Loucy (cell line): ENCODE data around the gene ABCB6.
A peak's percentile ranks its signal among the peaks of the same experiment; 100 is the strongest.

Source experiments
- H2AFZ ChIP-seq: fragments of 200-600 bp; sonication (generic); 2 replicates; pipeline ENCODE4 v1.6.0; 2016; ENCODE audit warnings: antibody characterized with exemption, mild to moderate bottlenecking, low read length, moderate library complexity
- H3F3A ChIP-seq: fragments of 200-600 bp; 2 replicates; pipeline ENCODE4 v1.6.0; 2016; ENCODE audit warnings: antibody characterized with exemption, low read depth, mild to moderate bottlenecking
- H3K27me3 ChIP-seq: fragments of 200-600 bp; sonication (generic); 2 replicates; pipeline ENCODE4 v1.6.1; 2014; ENCODE audit warnings: low read length, mild to moderate bottlenecking; ENCODE audit not compliant: insufficient read depth, poor library complexity, severe bottlenecking
- H3K36me3 ChIP-seq: fragments of 200-600 bp; sonication (generic); 2 replicates; pipeline ENCODE4 v1.6.1; 2016; ENCODE audit warnings: low read length; ENCODE audit not compliant: insufficient read depth
- H3K4me1 ChIP-seq: fragments of 200-600 bp; sonication (generic); 2 replicates; pipeline ENCODE4 v1.5.1; 2014; ENCODE audit warnings: low read length, mild to moderate bottlenecking; ENCODE audit not compliant: insufficient read depth, poor library complexity, severe bottlenecking
- H3K4me2 ChIP-seq: fragments of 200-600 bp; sonication (generic); 2 replicates; pipeline ENCODE4 v1.6.0; 2014; ENCODE audit warnings: antibody characterized with exemption, low read length, low read depth, mild to moderate bottlenecking; ENCODE audit not compliant: poor library complexity, severe bottlenecking
- H3K4me3 ChIP-seq: fragments of 200-600 bp; sonication (generic); 2 replicates; pipeline ENCODE4 v1.5.1; 2014; ENCODE audit warnings: low read length, mild to moderate bottlenecking, mixed read lengths; ENCODE audit not compliant: poor library complexity, severe bottlenecking
- H3K79me2 ChIP-seq: fragments of 200-600 bp; sonication (generic); 2 replicates; pipeline ENCODE4 v1.6.1; 2014; ENCODE audit warnings: low read length; ENCODE audit not compliant: insufficient read depth
- H3K9ac ChIP-seq: fragments of 200-600 bp; sonication (generic); 2 replicates; pipeline ENCODE4 v1.6.0; 2014; ENCODE audit warnings: mild to moderate bottlenecking, low read depth, low read length, moderate library complexity; ENCODE audit not compliant: poor library complexity, severe bottlenecking
- H3K9me2 ChIP-seq: fragments of 200-600 bp; sonication (generic); replicated peaks from 2 replicates; pipeline ENCODE4 v1.6.1; 2016; ENCODE audit warnings: low read depth, low read length, mixed read lengths
- H3K9me3 ChIP-seq: fragments of 200-600 bp; sonication (generic); 2 replicates; pipeline ENCODE4 v1.6.1; 2014; ENCODE audit warnings: mild to moderate bottlenecking, antibody characterized with exemption, low read length, low read depth; ENCODE audit not compliant: insufficient read depth
- H4K20me1 ChIP-seq: fragments of 200-600 bp; sonication (generic); 2 replicates; pipeline ENCODE4 v1.6.0; 2014; ENCODE audit warnings: antibody characterized with exemption, low read length, mild to moderate bottlenecking; ENCODE audit not compliant: insufficient read depth, poor library complexity, severe bottlenecking
- CTCF ChIP-seq: fragments of 200-600 bp; sonication (generic); conservative IDR thresholded peaks from 2 replicates; pipeline ENCODE4 v1.5.1; 2014; ENCODE audit warnings: mild to moderate bottlenecking, antibody characterized with exemption, low read length
- EZH2phosphoT487 ChIP-seq: fragments of 200-600 bp; IDR thresholded peaks from 2 replicates; pipeline ENCODE4 v1.6.1; 2018; ENCODE audit warnings: antibody characterized with exemption, mild to moderate bottlenecking, moderate library complexity, borderline replicate concordance

The ABCB6 gene

GRCh38 chr2:219176818-219177551 is 41.8 kb downstream of the ABCB6 start, which contains the start of gene CNPPD1:
Gene CNPPD1, minus strand, starts transcription at chr2:219176925. Its CDS starts 97 bp downstream, at chr2:219176828.
- Histone ChIP-seq H2AFZ (peak within 1 kb of the TSS; percentile 77), H3F3A (peaks cover 9% of the 10 kb centered on the region; the same call in 1 of the 2 replicates), H3K9ac (peak within 1 kb of the TSS; percentile 85), H3K9me3 (no peaks in the 10 kb centered on the region), H3K79me2 (peaks cover 61% of the 10 kb centered on the region), H3K4me2 (peak within 1 kb of the TSS; percentile 92), H3K27me3 (no peaks in the 10 kb centered on the region), H3K4me3 (peak within 1 kb of the TSS; percentile 97), H3K36me3 (peaks cover 22% of the 10 kb centered on the region; the same call in 1 of the 2 replicates), H4K20me1 (peaks cover 32% of the 10 kb centered on the region), H3K9me2 (no peaks in the 10 kb centered on the region), H3K4me1 (peaks cover 36% of the 10 kb centered on the region)
- no peak for TF ChIP-seq EZH2phosphoT487
- TF ChIP-seq CTCF: no peak

- H3K9me2 ChIP-seq: no peaks in the 10 kb centered on the region
- H3K79me2 ChIP-seq: peaks cover 53% of the 10 kb centered on the region
- no peaks in the 10 kb centered on the region for H3K27me3 ChIP-seq
- H3K9ac ChIP-seq: peak overlapping the region; percentile 85
- no peaks in the 10 kb centered on the region for H3K9me3 ChIP-seq
- H3K36me3 ChIP-seq: peaks cover 14% of the 10 kb centered on the region; the same call in 1 of the 2 replicates
- H4K20me1 ChIP-seq: peaks cover 32% of the 10 kb centered on the region
- H3K4me1 ChIP-seq: peaks cover 36% of the 10 kb centered on the region
- H3K4me2 ChIP-seq: peak overlapping the region; percentile 92
- TF ChIP-seq CTCF (peak; percentile 19; the same call in 1 of the 2 replicates), EZH2phosphoT487 (no peak)
- H2AFZ ChIP-seq: peak overlapping the region; percentile 76
- peaks cover 9% of the 10 kb centered on the region; the same call in 1 of the 2 replicates for H3F3A ChIP-seq
- H3K4me3 ChIP-seq: peak overlapping the region; percentile 97
Observed at GRCh38 chr2:219175928-219176817, 42.6 kb downstream of the ABCB6 start.

- TF ChIP-seq EZH2phosphoT487 (no peak), CTCF (no peak)
- Histone ChIP-seq H3K9ac (peak overlapping the region; percentile 85), H3K79me2 (peaks cover 46% of the 10 kb centered on the region)
Observed at GRCh38 chr2:219175486-219175885, 43.3 kb downstream of the ABCB6 start.

More at GRCh38 chr2:219175486-219175885, 43.3 kb downstream of the ABCB6 start:
- peak overlapping the region; percentile 92 for H3K4me2 ChIP-seq
- H3K4me1 ChIP-seq: peaks cover 32% of the 10 kb centered on the region
- peaks cover 7% of the 10 kb centered on the region; the same call in 1 of the 2 replicates for H3K36me3 ChIP-seq
- H3K4me3 ChIP-seq: peak overlapping the region; percentile 97
- H3K9me2 ChIP-seq: no peaks in the 10 kb centered on the region
- no peaks in the 10 kb centered on the region for H3K27me3 ChIP-seq
- H4K20me1 ChIP-seq: peaks cover 32% of the 10 kb centered on the region
- no peaks in the 10 kb centered on the region for H3K9me3 ChIP-seq
- peaks cover 9% of the 10 kb centered on the region; the same call in 1 of the 2 replicates for H3F3A ChIP-seq
- H2AFZ ChIP-seq: no peak overlapping the region
